ENCODE measurements around the gene EPB41L1. TPM values are rescaled to one million over a fixed set of nuclear protein-coding genes. Genes with fewer than 3 reads are reported as not detected.

EPB41L1 gene
- total RNA-seq, 2 donors from 2014 or later, result 81.1 to 102 TPM

DNA sequence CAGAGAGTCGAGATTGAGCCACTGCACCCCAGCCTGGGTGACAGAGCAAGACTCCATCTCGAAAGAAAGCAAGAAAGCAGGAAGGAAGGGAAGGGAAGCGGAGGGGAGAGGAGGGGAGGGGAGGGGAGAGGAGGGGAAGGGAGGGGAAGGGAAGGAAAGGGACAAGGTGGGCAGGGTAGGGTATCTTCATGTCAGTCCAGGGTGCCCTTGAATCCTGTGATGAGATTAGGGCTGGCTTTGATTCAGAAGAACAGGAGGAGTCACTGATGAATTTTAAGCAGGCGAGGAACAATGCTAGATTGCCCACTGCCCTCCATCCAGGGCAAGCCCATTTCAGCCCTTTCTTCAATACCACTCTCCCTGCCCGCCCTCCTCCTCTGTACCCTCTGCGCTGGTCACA is 35.0 kb upstream of the EPB41L1 start:
- H3K4me3 ChIP-seq, result no peak overlapping the region
- peaks cover 0 to 8% of the 10 kb centered on the region in 2 donors for H3K4me1 ChIP-seq (ENCODE audit: control insufficient read depth in 1 of 2, low read depth in 2 of 2)
- DNase-seq (ENCODE audit: low spot score) (no peak), ATAC-seq (ENCODE audit: insufficient number of reproducible peaks, low FRiP score, low read depth) (no peak)
- TF ChIP-seq, protein P1, sequence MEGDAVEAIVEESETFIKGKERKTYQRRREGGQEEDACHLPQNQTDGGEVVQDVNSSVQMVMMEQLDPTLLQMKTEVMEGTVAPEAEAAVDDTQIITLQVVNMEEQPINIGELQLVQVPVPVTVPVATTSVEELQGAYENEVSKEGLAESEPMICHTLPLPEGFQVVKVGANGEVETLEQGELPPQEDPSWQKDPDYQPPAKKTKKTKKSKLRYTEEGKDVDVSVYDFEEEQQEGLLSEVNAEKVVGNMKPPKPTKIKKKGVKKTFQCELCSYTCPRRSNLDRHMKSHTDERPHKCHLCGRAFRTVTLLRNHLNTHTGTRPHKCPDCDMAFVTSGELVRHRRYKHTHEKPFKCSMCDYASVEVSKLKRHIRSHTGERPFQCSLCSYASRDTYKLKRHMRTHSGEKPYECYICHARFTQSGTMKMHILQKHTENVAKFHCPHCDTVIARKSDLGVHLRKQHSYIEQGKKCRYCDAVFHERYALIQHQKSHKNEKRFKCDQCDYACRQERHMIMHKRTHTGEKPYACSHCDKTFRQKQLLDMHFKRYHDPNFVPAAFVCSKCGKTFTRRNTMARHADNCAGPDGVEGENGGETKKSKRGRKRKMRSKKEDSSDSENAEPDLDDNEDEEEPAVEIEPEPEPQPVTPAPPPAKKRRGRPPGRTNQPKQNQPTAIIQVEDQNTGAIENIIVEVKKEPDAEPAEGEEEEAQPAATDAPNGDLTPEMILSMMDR (IDR thresholded peaks at IDR 0.05), result no peak
- no peaks in the 10 kb centered on the region for H3K27me3 ChIP-seq (replicated peaks; ENCODE audit: insufficient read depth)
- H3K27ac ChIP-seq, result no peak overlapping the region
- H3K9me3 ChIP-seq, result no peaks in the 10 kb centered on the region
- no peaks in the 10 kb centered on the region for H3K36me3 ChIP-seq

DNA sequence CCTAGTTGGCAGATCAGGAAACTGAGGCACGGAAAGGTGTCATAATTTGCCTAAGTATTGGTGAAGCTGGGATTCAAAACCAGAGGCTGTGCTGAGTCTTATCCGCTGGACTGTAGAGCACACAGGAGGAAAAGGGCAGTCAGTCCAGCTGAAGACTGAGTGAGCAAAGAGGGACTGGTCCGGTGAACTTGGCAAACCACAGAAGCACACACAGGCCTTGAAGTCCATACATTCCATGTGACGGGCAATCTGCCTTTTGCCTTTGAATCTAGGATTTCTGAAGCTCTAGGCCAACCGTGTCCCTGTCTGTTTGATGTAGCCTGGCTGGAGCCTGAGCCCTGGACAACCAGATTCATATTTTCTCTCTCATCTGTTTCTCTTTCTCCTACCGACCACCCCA is 34.3 kb upstream of the EPB41L1 start:
- H3K27ac ChIP-seq, result no peak overlapping the region
- no peaks in the 10 kb centered on the region for H3K36me3 ChIP-seq
- TF ChIP-seq, protein P1 (IDR thresholded peaks at IDR 0.05), result no peak
- DNase-seq (ENCODE audit: low spot score), result no peak
- no peaks in the 10 kb centered on the region for H3K9me3 ChIP-seq
- H3K4me1 ChIP-seq (ENCODE audit: control insufficient read depth in 1 of 2, low read depth in 2 of 2), result peaks cover 0 to 8% of the 10 kb centered on the region in 2 donors
- H3K27me3 ChIP-seq (replicated peaks; ENCODE audit: insufficient read depth), result no peaks in the 10 kb centered on the region
- ATAC-seq (ENCODE audit: insufficient number of reproducible peaks, low FRiP score, low read depth), result no peak
- H3K4me3 ChIP-seq, result no peak overlapping the region

DNA sequence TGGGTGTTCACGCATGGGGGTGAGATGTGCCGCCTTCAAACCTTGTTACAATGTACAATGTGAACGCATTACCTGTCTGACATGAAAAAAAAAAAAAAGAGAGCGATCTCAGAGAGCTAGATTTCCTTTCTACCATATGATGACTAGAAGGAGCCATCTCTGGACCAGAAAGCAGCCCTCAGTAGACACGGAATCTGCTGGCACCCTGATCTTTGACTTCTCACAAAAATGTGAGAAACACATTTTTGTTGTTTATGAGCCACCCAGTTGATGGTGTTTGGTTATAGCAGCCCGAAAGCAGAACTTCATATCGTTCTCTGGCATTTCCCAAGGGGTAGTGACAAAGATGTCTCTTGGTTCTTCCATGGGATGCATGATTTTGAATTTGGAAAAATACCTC is 33.5 kb upstream of the EPB41L1 start:
- TF ChIP-seq, protein P1 (IDR thresholded peaks at IDR 0.05), result no peak
- no peak overlapping the region for H3K4me3 ChIP-seq
- DNase-seq (ENCODE audit: low spot score), result no peak
- no peak overlapping the region for H3K27ac ChIP-seq
- peaks cover 0 to 8% of the 10 kb centered on the region in 2 donors for H3K4me1 ChIP-seq (ENCODE audit: control insufficient read depth in 1 of 2, low read depth in 2 of 2)
- H3K9me3 ChIP-seq, result no peaks in the 10 kb centered on the region
- no peaks in the 10 kb centered on the region for H3K27me3 ChIP-seq (replicated peaks; ENCODE audit: insufficient read depth)
- H3K36me3 ChIP-seq, result no peaks in the 10 kb centered on the region
- ATAC-seq (ENCODE audit: insufficient number of reproducible peaks, low FRiP score, low read depth), result no peak

DNA sequence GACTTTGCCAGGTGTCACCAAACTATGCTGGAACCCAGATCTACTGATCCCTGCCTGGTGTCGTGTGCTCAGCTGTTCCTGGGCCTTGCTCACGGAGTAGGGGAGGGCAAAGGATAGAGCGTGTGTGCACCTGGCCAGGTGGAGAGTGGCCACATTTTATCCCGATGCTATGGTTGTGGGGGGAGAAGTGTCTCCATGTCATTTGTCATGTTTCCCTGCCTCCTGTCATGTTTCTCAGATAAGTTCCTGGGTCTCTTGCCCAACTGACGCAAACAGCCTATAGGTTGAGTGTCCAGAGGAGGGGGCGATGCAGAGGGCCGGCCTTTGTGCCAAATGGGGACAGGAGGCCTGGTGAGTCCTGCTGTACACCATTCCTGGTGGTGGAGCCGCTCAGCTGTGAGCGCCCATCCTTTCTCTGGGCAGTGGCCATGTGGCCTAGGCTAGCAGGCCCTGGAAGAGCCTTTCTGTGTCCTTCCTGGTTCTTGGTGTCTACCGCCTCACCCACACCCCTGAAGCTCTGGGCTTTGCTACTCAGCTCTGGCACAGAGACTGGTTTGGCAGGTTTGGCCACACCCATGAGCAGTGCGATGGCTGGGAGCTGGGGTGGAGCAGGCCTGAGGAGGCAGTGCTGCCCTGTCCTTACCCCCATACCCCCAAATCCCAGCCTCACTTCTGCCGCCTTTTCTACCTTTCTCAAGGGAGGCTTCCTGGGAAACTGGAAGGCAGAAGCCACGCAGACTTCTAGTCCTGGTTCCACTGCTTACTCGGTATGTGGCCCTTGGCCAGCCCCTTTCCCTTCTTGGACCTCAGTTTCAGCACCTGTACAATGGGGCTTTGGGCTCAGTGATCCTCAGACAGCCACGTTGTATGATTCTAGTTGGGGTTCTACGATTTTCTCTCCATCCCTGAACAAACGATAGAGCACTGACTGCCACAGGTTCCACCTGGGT is 32.3 kb upstream of the EPB41L1 start:
- no peak for DNase-seq (ENCODE audit: low spot score)

DNA sequence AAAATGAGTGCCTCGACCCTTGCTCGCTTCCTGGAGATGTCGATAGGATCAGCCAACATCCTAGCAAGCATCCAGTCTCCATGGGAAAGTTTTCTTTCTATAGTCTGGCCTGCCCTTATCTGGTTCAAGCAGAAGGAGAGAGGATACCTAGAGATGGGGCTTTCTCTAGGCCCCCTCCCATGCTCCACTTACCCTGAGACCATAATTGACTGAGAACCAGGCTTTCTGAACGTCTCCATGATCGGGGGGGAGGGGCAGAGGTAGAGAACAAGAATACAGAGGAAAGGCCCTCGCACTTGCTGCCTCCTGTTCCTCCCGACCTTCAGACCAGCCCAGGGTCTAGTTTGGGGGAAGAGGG is 31.6 kb upstream of the EPB41L1 start:
- DNase-seq (ENCODE audit: low spot score), result no peak
- no peaks in the 10 kb centered on the region for H3K36me3 ChIP-seq
- TF ChIP-seq, protein P1 (IDR thresholded peaks at IDR 0.05), result no peak
- H3K27me3 ChIP-seq (replicated peaks; ENCODE audit: insufficient read depth), result no peaks in the 10 kb centered on the region
- H3K27ac ChIP-seq, result no peak overlapping the region
- no peak overlapping the region for H3K4me3 ChIP-seq
- H3K9me3 ChIP-seq, result no peaks in the 10 kb centered on the region
- H3K4me1 ChIP-seq (ENCODE audit: control insufficient read depth in 1 of 2, low read depth in 2 of 2), result no peaks in the 10 kb centered on the region
- no peak for ATAC-seq (ENCODE audit: insufficient number of reproducible peaks, low FRiP score, low read depth)

More for the DNA sequence above, 32.3 kb upstream of the EPB41L1 start:
- peaks cover 0 to 1% of the 10 kb centered on the region in 2 donors for H3K4me1 ChIP-seq (ENCODE audit: control insufficient read depth in 1 of 2, low read depth in 2 of 2)
- no peaks in the 10 kb centered on the region for H3K36me3 ChIP-seq
- H3K27me3 ChIP-seq (replicated peaks; ENCODE audit: insufficient read depth), result no peaks in the 10 kb centered on the region
- TF ChIP-seq, protein P1 (IDR thresholded peaks at IDR 0.05), result no peak
- H3K27ac ChIP-seq, result no peak overlapping the region
- H3K4me3 ChIP-seq, result no peak overlapping the region
- ATAC-seq (ENCODE audit: insufficient number of reproducible peaks, low FRiP score, low read depth), result no peak
- no peaks in the 10 kb centered on the region for H3K9me3 ChIP-seq

Data from thoracic aorta (tissue), 2 donors.